Measurements from ENCODE around the gene FHOD3. TPM values are rescaled to one million over a fixed set of nuclear protein-coding genes. Genes with fewer than 3 reads are reported as not detected.

FHOD3 gene
- total and polyA plus RNA-seq, 5 experiments from 2014 or later = not detected

- Mint-ChIP-seq H3K9me3 (peaks cover 0 to 11% (median 5%) of the 10 kb centered on the region in 9 donors), H3K36me3 (peaks cover 0 to 9% (median 5%) of the 10 kb centered on the region in 3 donors), H3K4me1 (no peaks in the 10 kb centered on the region), H3K27ac (no peak overlapping the region), H3K27me3 (peaks cover 2 to 24% (median 9%) of the 10 kb centered on the region in 5 donors), H3K4me3 (no peak overlapping the region)
- no peak for ATAC-seq
- DNase-seq = no peak
- POLR2A ChIA-PET = no interaction called here
These were observed 430.8 kb downstream of the FHOD3 start for GRCh38 chr18:36728345-36728744.

GRCh38 chr18:36729197-36729596 is 431.7 kb downstream of the FHOD3 start:
- H3K4me3 Mint-ChIP-seq = no peak overlapping the region
- DNase-seq (no peak), ATAC-seq (no peak)
- H3K4me1 Mint-ChIP-seq = no peaks in the 10 kb centered on the region
- H3K27ac Mint-ChIP-seq = no peak overlapping the region
- peaks cover 0 to 9% (median 5%) of the 10 kb centered on the region in 3 donors for H3K36me3 Mint-ChIP-seq
- H3K9me3 Mint-ChIP-seq = peaks cover 0 to 11% (median 5%) of the 10 kb centered on the region in 9 donors
- POLR2A ChIA-PET = interaction anchor here (0.6 kb wide), 1 partner anchor 9 kb away, joined by 6 read pairs; no protein-coding TSS in a partner anchor
- peaks cover 2 to 29% (median 9%) of the 10 kb centered on the region in 5 donors for H3K27me3 Mint-ChIP-seq

- Mint-ChIP-seq H3K27me3 (peaks cover 0 to 29% (median 9%) of the 10 kb centered on the region in 5 donors), H3K9me3 (peaks cover 0 to 11% (median 5%) of the 10 kb centered on the region in 9 donors), H3K27ac (no peak overlapping the region), H3K4me3 (no peak overlapping the region), H3K36me3 (peaks cover 0 to 9% (median 5%) of the 10 kb centered on the region in 3 donors), H3K4me1 (no peaks in the 10 kb centered on the region)
- POLR2A ChIA-PET = no interaction called here
- ATAC-seq (no peak), DNase-seq (no peak)
These were observed 434.8 kb downstream of the FHOD3 start for GRCh38 chr18:36732264-36732663.

GRCh38 chr18:36733150-36733549 is 435.6 kb downstream of the FHOD3 start:
- Mint-ChIP-seq H3K4me3 (no peak overlapping the region), H3K27ac (no peak overlapping the region), H3K36me3 (peaks cover 0 to 9% (median 5%) of the 10 kb centered on the region in 3 donors), H3K4me1 (no peaks in the 10 kb centered on the region), H3K9me3 (peaks cover 0 to 11% (median 5%) of the 10 kb centered on the region in 9 donors), H3K27me3 (peaks cover 0 to 29% (median 11%) of the 10 kb centered on the region in 5 donors)
- POLR2A ChIA-PET = no interaction called here
- ATAC-seq (no peak), DNase-seq (no peak)

GRCh38 chr18:36734596-36734995 is 437.1 kb downstream of the FHOD3 start:
- no peak overlapping the region for H3K4me3 Mint-ChIP-seq
- peaks cover 0 to 29% (median 11%) of the 10 kb centered on the region in 5 donors for H3K27me3 Mint-ChIP-seq
- H3K27ac Mint-ChIP-seq = no peak overlapping the region
- ATAC-seq (no peak), DNase-seq (no peak)
- POLR2A ChIA-PET = no interaction called here
- H3K4me1 Mint-ChIP-seq = no peaks in the 10 kb centered on the region
- H3K36me3 Mint-ChIP-seq = peaks cover 0 to 9% (median 5%) of the 10 kb centered on the region in 3 donors
- peaks cover 0 to 11% (median 5%) of the 10 kb centered on the region in 9 donors for H3K9me3 Mint-ChIP-seq

GRCh38 chr18:36735130-36735529 is 437.6 kb downstream of the FHOD3 start:
- Mint-ChIP-seq H3K9me3 (peaks cover 0 to 11% (median 5%) of the 10 kb centered on the region in 9 donors), H3K27me3 (peaks cover 0 to 29% (median 11%) of the 10 kb centered on the region in 5 donors), H3K27ac (no peak overlapping the region), H3K4me1 (no peaks in the 10 kb centered on the region), H3K4me3 (no peak overlapping the region), H3K36me3 (peaks cover 0 to 9% (median 5%) of the 10 kb centered on the region in 3 donors)
- no peak for DNase-seq
- ATAC-seq = no peak
- POLR2A ChIA-PET = no interaction called here

- DNase-seq = no peak
These were observed 438.6 kb downstream of the FHOD3 start for GRCh38 chr18:36736094-36736493.

GRCh38 chr18:36737316-36737715 is 439.8 kb downstream of the FHOD3 start:
- Mint-ChIP-seq H3K27me3 (peaks cover 3 to 32% (median 11%) of the 10 kb centered on the region in 5 donors), H3K4me1 (no peaks in the 10 kb centered on the region), H3K36me3 (peaks cover 0 to 4% (median 3%) of the 10 kb centered on the region in 3 donors), H3K9me3 (peaks cover 0 to 9% (median 4%) of the 10 kb centered on the region in 9 donors), H3K4me3 (no peak overlapping the region), H3K27ac (no peak overlapping the region)
- no peak for ATAC-seq
- POLR2A ChIA-PET = no interaction called here
- DNase-seq = no peak

More at GRCh38 chr18:36736094-36736493, 438.6 kb downstream of the FHOD3 start:
- peaks cover 0 to 11% (median 5%) of the 10 kb centered on the region in 9 donors for H3K9me3 Mint-ChIP-seq
- peaks cover 0 to 9% (median 5%) of the 10 kb centered on the region in 3 donors for H3K36me3 Mint-ChIP-seq
- peaks cover 1 to 32% (median 11%) of the 10 kb centered on the region in 5 donors for H3K27me3 Mint-ChIP-seq
- POLR2A ChIA-PET = no interaction called here
- no peaks in the 10 kb centered on the region for H3K4me1 Mint-ChIP-seq
- no peak for ATAC-seq
- no peak overlapping the region for H3K27ac Mint-ChIP-seq
- no peak overlapping the region for H3K4me3 Mint-ChIP-seq

GRCh38 chr18:36744261-36744876 is 446.9 kb downstream of the FHOD3 start:
- DNase-seq = no peak
- POLR2A ChIA-PET = no interaction called here
- Mint-ChIP-seq H3K9me3 (no peaks in the 10 kb centered on the region), H3K27ac (no peak overlapping the region), H3K4me1 (no peaks in the 10 kb centered on the region), H3K36me3 (peaks cover 0 to 1% (median 0%) of the 10 kb centered on the region in 3 donors), H3K4me3 (no peak overlapping the region), H3K27me3 (peaks cover 3 to 34% (median 12%) of the 10 kb centered on the region in 5 donors)
- no peak for ATAC-seq

- Mint-ChIP-seq H3K9me3 (peaks cover 0 to 3% (median 0%) of the 10 kb centered on the region in 9 donors), H3K27ac (no peak overlapping the region), H3K27me3 (peaks cover 4 to 34% (median 12%) of the 10 kb centered on the region in 5 donors), H3K4me1 (no peaks in the 10 kb centered on the region), H3K36me3 (peaks cover 0 to 1% (median 0%) of the 10 kb centered on the region in 3 donors), H3K4me3 (no peak overlapping the region)
- ATAC-seq (no peak), DNase-seq (no peak)
- POLR2A ChIA-PET = no interaction called here
These were observed 447.9 kb downstream of the FHOD3 start for GRCh38 chr18:36745219-36745975.

- ATAC-seq (no peak), DNase-seq (no peak)
- H3K9me3 Mint-ChIP-seq = peaks cover 0 to 3% (median 0%) of the 10 kb centered on the region in 9 donors
- no peaks in the 10 kb centered on the region for H3K36me3 Mint-ChIP-seq
- no peaks in the 10 kb centered on the region for H3K4me1 Mint-ChIP-seq
- POLR2A ChIA-PET = no interaction called here
- peaks cover 0 to 14% (median 8%) of the 10 kb centered on the region in 5 donors for H3K27me3 Mint-ChIP-seq
- H3K4me3 Mint-ChIP-seq = no peak overlapping the region
- no peak overlapping the region for H3K27ac Mint-ChIP-seq
These were observed 455.7 kb downstream of the FHOD3 start for GRCh38 chr18:36752929-36753865.

- no peaks in the 10 kb centered on the region for H3K9me3 Mint-ChIP-seq
- no peaks in the 10 kb centered on the region for H3K36me3 Mint-ChIP-seq
- no peak for DNase-seq
- POLR2A ChIA-PET = no interaction called here
- peaks cover 6 to 17% (median 8%) of the 10 kb centered on the region in 5 donors for H3K27me3 Mint-ChIP-seq
- H3K4me1 Mint-ChIP-seq = no peaks in the 10 kb centered on the region
- H3K27ac Mint-ChIP-seq = no peak overlapping the region
- H3K4me3 Mint-ChIP-seq = no peak overlapping the region
- no peak for ATAC-seq
These were observed 458.7 kb downstream of the FHOD3 start for GRCh38 chr18:36756242-36756641.

All from naive thymus-derived CD8-positive, alpha-beta T cell (primary cell).